SK-N-SH (cell line): ENCODE data around the gene FBXW8. TPM values are rescaled to one million over a fixed set of nuclear protein-coding genes. Genes with fewer than 3 reads are reported as not detected.

Experiments used
- CTCF ChIA-PET: fragments of 300-600, 350-600 bp; formaldehyde crosslinking; extraction: SDS; loops from one replicate; lab custom pipeline; 2021; lab: Yijun Ruan, JAX
- POLR2A ChIA-PET: fragments of 350-600 bp; sonication (Branson Sonifier 250); formaldehyde crosslinking; extraction: SDS; loops from one replicate; lab custom pipeline; 2020; ENCODE audit warnings: antibody characterized with exemption, inconsistent platforms; lab: Yijun Ruan, JAX
- DNase-seq: peaks from one replicate; pipeline ENCODE4 v3.0.0; 2012
- H2AFZ ChIP-seq: fragments of 200-600 bp; sonication (generic); 2 replicates; pipeline ENCODE4 v1.8.1; 2016; ENCODE audit warnings: antibody characterized with exemption, mild to moderate bottlenecking, low read depth
- H3F3A ChIP-seq: fragments of 200-600 bp; sonication (generic); replicated peaks from 2 replicates; pipeline ENCODE3; 2016; ENCODE audit warnings: antibody characterized with exemption, mild to moderate bottlenecking; ENCODE audit not compliant: insufficient read depth
- H3K27ac ChIP-seq, 2 experiments: fragments of 200-500 bp in 1 of 2; fragments of 200-600 bp in 1 of 2; sonication (Bioruptor generic) in 1 of 2; sonication (generic), shearing (Covaris generic) in 1 of 2; 2 replicates each; pipeline versions ENCODE4 v1.5.1 to v1.6.1; 2014 to 2016; ENCODE audit warnings: low read depth in 2 of 2, inconsistent platforms in 1 of 2, low read length in 1 of 2, mild to moderate bottlenecking in 1 of 2, mixed read lengths in 1 of 2
- H3K27me3 ChIP-seq: fragments of 200-600 bp; sonication (generic), shearing (Covaris generic); 2 replicates; pipeline ENCODE4 v1.6.1; 2016; ENCODE audit warnings: mixed run types; ENCODE audit not compliant: insufficient read depth
- H3K36me3 ChIP-seq, 2 experiments: fragments of 200-500 bp in 1 of 2; fragments of 200-600 bp in 1 of 2; sonication (Bioruptor generic) in 1 of 2; sonication (generic) in 1 of 2; replicated peaks in 1 of 2; 2 replicates each; pipeline versions ENCODE3 to v1.5.1; 2014 to 2016; ENCODE audit warnings: low read length in 1 of 2, mild to moderate bottlenecking in 1 of 2; ENCODE audit not compliant: insufficient read depth in 2 of 2, control insufficient read depth in 1 of 2
- H3K4me1 ChIP-seq, 2 experiments: fragments of 200-500 bp in 1 of 2; fragments of 200-600 bp in 1 of 2; sonication (Bioruptor generic) in 1 of 2; sonication (generic), shearing (Covaris generic) in 1 of 2; 2 replicates each; pipeline versions ENCODE4 v1.5.1 to v1.6.1; 2014 to 2016; ENCODE audit warnings: low read depth in 1 of 2, low read length in 1 of 2, mixed run types in 1 of 2; ENCODE audit not compliant: insufficient read depth in 2 of 2, control insufficient read depth in 1 of 2
- H3K4me2 ChIP-seq: fragments of 200-600 bp; sonication (generic), shearing (Covaris generic); 2 replicates; pipeline ENCODE4 v1.6.1; 2017; ENCODE audit warnings: mixed run types
- H3K4me3 ChIP-seq, 2 experiments: fragments of 200-500 bp in 1 of 2; fragments of 200-600 bp in 1 of 2; sonication (Bioruptor generic) in 1 of 2; sonication (generic), shearing (Covaris generic) in 1 of 2; 2 replicates each; pipeline versions ENCODE4 v1.5.1 to v1.8.1; 2014 to 2016; ENCODE audit warnings: low read depth in 2 of 2, inconsistent platforms in 1 of 2, low read length in 1 of 2, mild to moderate bottlenecking in 1 of 2, mixed read lengths in 1 of 2, moderate library complexity in 1 of 2
- H3K79me2 ChIP-seq: fragments of 200-600 bp; sonication (generic); 2 replicates; pipeline ENCODE4 v1.8.1; 2017; ENCODE audit warnings: mild to moderate bottlenecking; ENCODE audit not compliant: insufficient read depth
- H3K9ac ChIP-seq: fragments of 200-600 bp; sonication (generic); 2 replicates; pipeline ENCODE4 v1.6.1; 2017; ENCODE audit warnings: mixed run types
- H3K9me2 ChIP-seq: fragments of 200-600 bp; sonication (generic); 2 replicates; pipeline ENCODE4 v1.6.1; 2017; ENCODE audit warnings: mixed run types
- H3K9me3 ChIP-seq: fragments of 200-600 bp; sonication (generic); 2 replicates; pipeline ENCODE4 v1.6.1; 2017; ENCODE audit warnings: mixed run types, mild to moderate bottlenecking, moderate library complexity
- H4K20me1 ChIP-seq: fragments of 200-600 bp; sonication (generic); 2 replicates; pipeline ENCODE4 v1.6.1; 2017; ENCODE audit warnings: mild to moderate bottlenecking, mixed run types; ENCODE audit not compliant: insufficient read depth
- EP300 ChIP-seq, 2 experiments: IDR thresholded peaks; 2 replicates each; pipeline versions ENCODE4 v1.4.0 to v1.6.1; 2012; ENCODE audit warnings: borderline replicate concordance in 1 of 2, low read depth in 1 of 2, low read length in 1 of 2
- EZH2phosphoT487 ChIP-seq: fragments of 200-600 bp; sonication (generic); IDR thresholded peaks from 2 replicates; pipeline ENCODE4 v1.6.1; 2017; ENCODE audit warnings: low read depth, mixed run types, mild to moderate bottlenecking, antibody characterized with exemption, moderate library complexity, borderline replicate concordance
- FOXM1 ChIP-seq: IDR thresholded peaks from 2 replicates; pipeline ENCODE4 v1.4.0; 2012; ENCODE audit warnings: low read depth, mild to moderate bottlenecking
- JUND ChIP-seq: IDR thresholded peaks from 2 replicates; pipeline ENCODE4 v1.4.0; 2012
- NFIC ChIP-seq: IDR thresholded peaks from 2 replicates; pipeline ENCODE4 v1.4.0; 2012; ENCODE audit warnings: borderline replicate concordance
- POLR2AphosphoS5 ChIP-seq: IDR thresholded peaks from 2 replicates; pipeline ENCODE4 v1.6.1; 2012; ENCODE audit warnings: low read depth, low read length
- RCOR1 ChIP-seq: fragments of 150-350 bp; IDR thresholded peaks from 2 replicates; pipeline ENCODE4 v1.6.1; 2017; ENCODE audit warnings: antibody characterized with exemption, low read length
- RFX5 ChIP-seq: IDR thresholded peaks from 2 replicates; pipeline ENCODE4 v1.6.1; 2012; ENCODE audit warnings: mild to moderate bottlenecking, improper control_type of control experiment, low read length
- RXRA ChIP-seq: IDR thresholded peaks from 2 replicates; pipeline ENCODE4 v1.4.0; 2012; ENCODE audit warnings: low read depth, mild to moderate bottlenecking, borderline replicate concordance
- SMC3 ChIP-seq: IDR thresholded peaks from 2 replicates; pipeline ENCODE4 v1.6.1; 2012; ENCODE audit warnings: low read depth, low read length, improper control_type of control experiment
- TAF1 ChIP-seq: IDR thresholded peaks from 2 replicates; pipeline ENCODE4 v1.6.1; 2012; ENCODE audit warnings: low read depth, mild to moderate bottlenecking, low read length, moderate library complexity, borderline replicate concordance
- YY1 ChIP-seq: IDR thresholded peaks from 2 replicates; pipeline ENCODE4 v1.4.0; 2012; ENCODE audit warnings: low read depth, mild to moderate bottlenecking
- WGBS: methylation state at CpG from one replicate; pipeline ENCODE4 v1.1.6; 2017; ENCODE audit warnings: low lambda C conversion rate; 5-methylcytosine and 5-hydroxymethylcytosine counted together
- polyA plus RNA-seq, 3 experiments: library from polyadenylated mRNA; depleted of rRNA; stranded (reverse); fragments of >200 nt; gene quantifications; 2 replicates each; pipeline ENCODE4 v1.2.3, GENCODE V29; 2012
- TF ChIP-seq, protein P1 (sequence below): IDR thresholded peaks from 2 replicates; pipeline ENCODE4 v1.6.1; 2012; ENCODE audit warnings: mild to moderate bottlenecking, low read depth, low read length, moderate library complexity
- TF ChIP-seq, protein P2 (sequence below): IDR thresholded peaks from 2 replicates; pipeline ENCODE4; 2012
- TF ChIP-seq, protein P3 (sequence below): fragments of 150-350 bp; IDR thresholded peaks from 2 replicates; pipeline ENCODE4 v1.6.1; 2017; ENCODE audit warnings: antibody characterized with exemption, low read length, low read depth, borderline replicate concordance
- TF ChIP-seq, protein P4 (sequence below): IDR thresholded peaks from 2 replicates; pipeline ENCODE4 v1.4.0; 2012; ENCODE audit warnings: low read depth, borderline replicate concordance

Gene FBXW8
- polyA plus RNA-seq, 1 of the 3 experiments (the other 2 are of a cell fraction), result 15.6 TPM

DNA sequence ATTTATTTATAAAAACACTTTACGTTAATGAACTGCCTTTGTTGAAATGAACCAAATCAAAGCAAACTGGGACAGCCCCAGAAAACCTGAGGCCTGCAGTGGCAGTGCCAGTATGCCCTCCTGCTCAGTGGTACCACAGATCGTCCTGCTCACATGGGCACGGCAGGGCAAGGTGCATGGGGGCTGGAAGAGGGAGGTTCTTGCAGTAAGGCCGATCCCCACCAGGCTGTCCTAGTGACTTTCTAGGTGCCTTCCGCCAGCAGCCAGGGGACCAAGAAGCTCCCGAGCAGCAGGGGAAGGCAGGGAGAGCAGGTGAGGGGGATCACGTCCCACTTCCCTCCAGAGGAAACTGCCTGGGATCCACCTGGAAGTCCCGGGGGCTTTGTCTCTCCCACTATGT lies 124.5 kb downstream of the FBXW8 start (continued):
- TF ChIP-seq, protein P1, sequence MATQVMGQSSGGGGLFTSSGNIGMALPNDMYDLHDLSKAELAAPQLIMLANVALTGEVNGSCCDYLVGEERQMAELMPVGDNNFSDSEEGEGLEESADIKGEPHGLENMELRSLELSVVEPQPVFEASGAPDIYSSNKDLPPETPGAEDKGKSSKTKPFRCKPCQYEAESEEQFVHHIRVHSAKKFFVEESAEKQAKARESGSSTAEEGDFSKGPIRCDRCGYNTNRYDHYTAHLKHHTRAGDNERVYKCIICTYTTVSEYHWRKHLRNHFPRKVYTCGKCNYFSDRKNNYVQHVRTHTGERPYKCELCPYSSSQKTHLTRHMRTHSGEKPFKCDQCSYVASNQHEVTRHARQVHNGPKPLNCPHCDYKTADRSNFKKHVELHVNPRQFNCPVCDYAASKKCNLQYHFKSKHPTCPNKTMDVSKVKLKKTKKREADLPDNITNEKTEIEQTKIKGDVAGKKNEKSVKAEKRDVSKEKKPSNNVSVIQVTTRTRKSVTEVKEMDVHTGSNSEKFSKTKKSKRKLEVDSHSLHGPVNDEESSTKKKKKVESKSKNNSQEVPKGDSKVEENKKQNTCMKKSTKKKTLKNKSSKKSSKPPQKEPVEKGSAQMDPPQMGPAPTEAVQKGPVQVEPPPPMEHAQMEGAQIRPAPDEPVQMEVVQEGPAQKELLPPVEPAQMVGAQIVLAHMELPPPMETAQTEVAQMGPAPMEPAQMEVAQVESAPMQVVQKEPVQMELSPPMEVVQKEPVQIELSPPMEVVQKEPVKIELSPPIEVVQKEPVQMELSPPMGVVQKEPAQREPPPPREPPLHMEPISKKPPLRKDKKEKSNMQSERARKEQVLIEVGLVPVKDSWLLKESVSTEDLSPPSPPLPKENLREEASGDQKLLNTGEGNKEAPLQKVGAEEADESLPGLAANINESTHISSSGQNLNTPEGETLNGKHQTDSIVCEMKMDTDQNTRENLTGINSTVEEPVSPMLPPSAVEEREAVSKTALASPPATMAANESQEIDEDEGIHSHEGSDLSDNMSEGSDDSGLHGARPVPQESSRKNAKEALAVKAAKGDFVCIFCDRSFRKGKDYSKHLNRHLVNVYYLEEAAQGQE, result no peak
- TF ChIP-seq EP300 (IDR thresholded peaks at IDR 0.05; ENCODE audit: borderline replicate concordance in 1 of 2, low read depth in 1 of 2, low read length in 1 of 2), result no peak

DNA sequence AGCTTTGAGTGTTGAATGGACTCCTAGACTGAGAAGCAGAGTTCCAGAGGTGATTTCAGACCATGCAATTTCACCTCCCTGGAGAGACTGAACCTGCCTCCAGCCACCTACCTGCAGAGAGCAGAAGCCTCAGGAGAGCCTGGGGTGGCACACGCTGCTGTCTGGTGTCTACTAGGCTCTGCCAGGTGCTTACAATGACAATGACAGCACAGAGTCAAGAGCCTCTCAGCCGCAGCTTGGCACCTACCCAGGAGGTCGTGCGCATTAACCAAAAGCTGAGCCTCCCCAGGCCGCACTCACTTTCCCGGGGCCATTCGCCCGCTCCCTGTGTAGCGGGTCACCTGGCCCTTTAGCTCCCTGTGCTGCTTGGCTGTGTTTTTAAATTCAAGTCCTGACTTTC lies 125.3 kb downstream of the FBXW8 start:
- Histone ChIP-seq H3K9me2 (no peaks in the 10 kb centered on the region), H3F3A (no peaks in the 10 kb centered on the region), H4K20me1 (no peaks in the 10 kb centered on the region), H3K4me2 (no peak overlapping the region), H3K27me3 (no peaks in the 10 kb centered on the region), H3K4me1 (no peaks in the 10 kb centered on the region; a peak in 1 of 4 replicates), H3K4me3 (no peak overlapping the region), H3K27ac (no peak overlapping the region), H3K79me2 (no peaks in the 10 kb centered on the region), H3K9me3 (no peaks in the 10 kb centered on the region), H3K36me3 (peaks cover 3 to 5% of the 10 kb centered on the region in 2 experiments), H2AFZ (no peak overlapping the region), H3K9ac (no peak overlapping the region)
- 87% methylated on average over 8 of the region's 9 CpGs for WGBS
- DNase-seq, result no peak
- POLR2A ChIA-PET, result interaction anchor here (0.6 kb wide), 1 partner anchor 1202 kb away, joined by 3 read pairs; no protein-coding TSS in a partner anchor
- CTCF ChIA-PET, result interaction anchor here (1.2 to 3.9 kb wide), 3 partner anchors 8 to 83 kb away, joined by 3 to 24 read pairs (median 7); no protein-coding TSS in a partner anchor
- TF ChIP-seq, protein P2, sequence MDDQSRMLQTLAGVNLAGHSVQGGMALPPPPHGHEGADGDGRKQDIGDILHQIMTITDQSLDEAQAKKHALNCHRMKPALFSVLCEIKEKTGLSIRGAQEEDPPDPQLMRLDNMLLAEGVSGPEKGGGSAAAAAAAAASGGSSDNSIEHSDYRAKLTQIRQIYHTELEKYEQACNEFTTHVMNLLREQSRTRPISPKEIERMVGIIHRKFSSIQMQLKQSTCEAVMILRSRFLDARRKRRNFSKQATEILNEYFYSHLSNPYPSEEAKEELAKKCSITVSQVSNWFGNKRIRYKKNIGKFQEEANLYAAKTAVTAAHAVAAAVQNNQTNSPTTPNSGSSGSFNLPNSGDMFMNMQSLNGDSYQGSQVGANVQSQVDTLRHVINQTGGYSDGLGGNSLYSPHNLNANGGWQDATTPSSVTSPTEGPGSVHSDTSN, result no peak
- no peak for TF ChIP-seq FOXM1
- TF ChIP-seq JUND, result no peak
- no peak for TF ChIP-seq NFIC
- TF ChIP-seq, protein P1, result no peak
- TF ChIP-seq, protein P3, sequence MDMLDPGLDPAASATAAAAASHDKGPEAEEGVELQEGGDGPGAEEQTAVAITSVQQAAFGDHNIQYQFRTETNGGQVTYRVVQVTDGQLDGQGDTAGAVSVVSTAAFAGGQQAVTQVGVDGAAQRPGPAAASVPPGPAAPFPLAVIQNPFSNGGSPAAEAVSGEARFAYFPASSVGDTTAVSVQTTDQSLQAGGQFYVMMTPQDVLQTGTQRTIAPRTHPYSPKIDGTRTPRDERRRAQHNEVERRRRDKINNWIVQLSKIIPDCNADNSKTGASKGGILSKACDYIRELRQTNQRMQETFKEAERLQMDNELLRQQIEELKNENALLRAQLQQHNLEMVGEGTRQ, result no peak
- no peak for TF ChIP-seq EP300 (IDR thresholded peaks at IDR 0.05; ENCODE audit: borderline replicate concordance in 1 of 2, low read depth in 1 of 2, low read length in 1 of 2)
- no peak for TF ChIP-seq YY1
- TF ChIP-seq RXRA, result no peak
- no peak for TF ChIP-seq RFX5
- TF ChIP-seq, protein P4, sequence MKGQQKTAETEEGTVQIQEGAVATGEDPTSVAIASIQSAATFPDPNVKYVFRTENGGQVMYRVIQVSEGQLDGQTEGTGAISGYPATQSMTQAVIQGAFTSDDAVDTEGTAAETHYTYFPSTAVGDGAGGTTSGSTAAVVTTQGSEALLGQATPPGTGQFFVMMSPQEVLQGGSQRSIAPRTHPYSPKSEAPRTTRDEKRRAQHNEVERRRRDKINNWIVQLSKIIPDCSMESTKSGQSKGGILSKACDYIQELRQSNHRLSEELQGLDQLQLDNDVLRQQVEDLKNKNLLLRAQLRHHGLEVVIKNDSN, result no peak
- TF ChIP-seq SMC3, result no peak
- TF ChIP-seq RCOR1, result no peak
- TF ChIP-seq TAF1, result no peak
- TF ChIP-seq POLR2AphosphoS5, result no peak
- no peak for TF ChIP-seq EZH2phosphoT487
